Hepatocyte (in vitro differentiated cells): ENCODE data around the gene SLC8A1. TPM values are rescaled to one million over a fixed set of nuclear protein-coding genes. Genes with fewer than 3 reads are reported as not detected.

Experiments
- DNase-seq: peaks from one replicate; pipeline ENCODE4 v3.0.0-alpha.2; 2016; ENCODE audit warnings: low spot score
- H2AFZ ChIP-seq: fragments of 200-600 bp; sonication (generic); 2 replicates; pipeline ENCODE4 v1.6.0; 2016; ENCODE audit warnings: antibody characterized with exemption, mild to moderate bottlenecking
- H3K27ac ChIP-seq: fragments of 200-600 bp; sonication (generic); 2 replicates; pipeline ENCODE4 v1.5.1; 2016; ENCODE audit warnings: mild to moderate bottlenecking
- H3K27me3 ChIP-seq: fragments of 200-600 bp; sonication (generic); 2 replicates; pipeline ENCODE4 v1.6.1; 2016
- H3K36me3 ChIP-seq: fragments of 200-600 bp; sonication (generic); replicated peaks from 2 replicates; pipeline ENCODE4 v1.5.1; 2016; ENCODE audit warnings: low read depth; ENCODE audit not compliant: insufficient read depth
- H3K4me1 ChIP-seq: fragments of 200-600 bp; sonication (generic); 2 replicates; pipeline ENCODE4 v1.5.1; 2016; ENCODE audit warnings: mild to moderate bottlenecking, moderate library complexity; ENCODE audit not compliant: insufficient read depth
- H3K4me2 ChIP-seq: fragments of 200-600 bp; sonication (generic); 2 replicates; pipeline ENCODE4 v1.6.0; 2016
- H3K4me3 ChIP-seq: fragments of 200-600 bp; sonication (generic); 2 replicates; pipeline ENCODE4 v1.5.1; 2016; ENCODE audit warnings: mild to moderate bottlenecking
- H3K79me2 ChIP-seq: fragments of 200-600 bp; sonication (generic); 2 replicates; pipeline ENCODE4 v1.6.0; 2017; ENCODE audit warnings: mild to moderate bottlenecking
- H3K9me2 ChIP-seq: fragments of 200-600 bp; sonication (generic); replicated peaks from 2 replicates; pipeline ENCODE4 v1.6.0; 2017; ENCODE audit warnings: mild to moderate bottlenecking; ENCODE audit not compliant: insufficient read depth
- H3K9me3 ChIP-seq: fragments of 200-600 bp; sonication (generic); 2 replicates; pipeline ENCODE4 v1.5.1; 2016; ENCODE audit warnings: low read depth, mild to moderate bottlenecking
- H4K20me1 ChIP-seq: fragments of 200-600 bp; sonication (generic); 2 replicates; pipeline ENCODE4 v1.6.0; 2016; ENCODE audit warnings: mild to moderate bottlenecking; ENCODE audit not compliant: insufficient read depth, poor library complexity, severe bottlenecking
- EZH2 ChIP-seq: fragments of 200-600 bp; sonication (generic); IDR thresholded peaks from 2 replicates; pipeline ENCODE4 v1.6.1; 2016; ENCODE audit warnings: antibody characterized with exemption, mild to moderate bottlenecking, borderline replicate concordance
- EZH2phosphoT487 ChIP-seq: fragments of 200-600 bp; sonication (generic); IDR thresholded peaks from one replicate; pipeline ENCODE4 v1.6.1; 2018; ENCODE audit warnings: antibody characterized with exemption, mild to moderate bottlenecking, low read depth, moderate library complexity; ENCODE audit not compliant: unreplicated experiment, severe bottlenecking
- whole genome bisulfite sequencing: methylation state at CpG from one replicate; pipeline ENCODE4 v1.1.6; 2016; ENCODE audit warnings: low lambda C conversion rate; ENCODE audit errors: missing lambda C conversion rate; 5-methylcytosine and 5-hydroxymethylcytosine counted together
- polyA plus RNA-seq: library from polyadenylated mRNA; unstranded; fragments of >200 nt; fragmentation: Nextera tagmentation; extraction: Ambion mirVana; gene quantifications from 2 replicates; pipeline ENCODE4 v1.2.1, GENCODE V29; 2016
- total RNA-seq: library from RNA; depleted of rRNA; stranded (reverse); fragments of >200 nt; gene quantifications from 2 replicates; pipeline ENCODE4 v1.2.3, GENCODE V29; 2014
- TF ChIP-seq, protein P1 (sequence below): fragments of 200-600 bp; sonication (generic); IDR thresholded peaks from 2 replicates; pipeline ENCODE4 v1.5.1; 2016; ENCODE audit warnings: antibody characterized with exemption, mild to moderate bottlenecking; ENCODE audit not compliant: poor library complexity

SLC8A1 gene
- total and polyA plus RNA-seq, 2 experiments from 2014 or later = 2.2 to 8.9 TPM

DNA sequence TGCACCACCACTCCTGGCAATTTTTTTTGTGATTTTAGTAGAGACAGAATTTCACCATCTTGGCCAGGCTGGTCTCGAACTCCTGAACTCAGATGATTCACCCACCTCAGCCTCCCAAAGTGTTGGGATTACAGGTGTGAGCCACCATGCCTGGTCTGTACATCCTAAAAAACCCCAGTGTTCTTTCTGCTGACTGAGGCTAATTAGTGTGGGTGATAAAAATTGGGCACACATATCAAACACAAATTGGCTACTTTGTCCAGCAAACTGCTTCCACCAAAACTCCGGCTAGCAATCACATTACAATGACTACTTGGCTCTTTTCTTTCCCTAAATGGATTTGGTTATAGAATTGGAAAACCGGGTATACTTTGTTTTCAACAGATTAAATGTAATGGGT, 153.9 kb downstream of the SLC8A1 start:
- H3K79me2 ChIP-seq = no peaks in the 10 kb centered on the region
- H3K4me1 ChIP-seq = no peaks in the 10 kb centered on the region
- H3K4me3 ChIP-seq = no peak overlapping the region
- 89% methylated on average over 3 of the region's 3 CpGs for WGBS
- no peaks in the 10 kb centered on the region for H3K36me3 ChIP-seq
- no peaks in the 10 kb centered on the region for H3K27me3 ChIP-seq
- no peaks in the 10 kb centered on the region for H4K20me1 ChIP-seq
- H3K9me2 ChIP-seq = no peaks in the 10 kb centered on the region
- no peaks in the 10 kb centered on the region for H3K9me3 ChIP-seq
- no peak overlapping the region for H3K4me2 ChIP-seq
- DNase-seq = no peak
- TF ChIP-seq EZH2 = no peak
- no peak for TF ChIP-seq EZH2phosphoT487
- TF ChIP-seq, protein P1, sequence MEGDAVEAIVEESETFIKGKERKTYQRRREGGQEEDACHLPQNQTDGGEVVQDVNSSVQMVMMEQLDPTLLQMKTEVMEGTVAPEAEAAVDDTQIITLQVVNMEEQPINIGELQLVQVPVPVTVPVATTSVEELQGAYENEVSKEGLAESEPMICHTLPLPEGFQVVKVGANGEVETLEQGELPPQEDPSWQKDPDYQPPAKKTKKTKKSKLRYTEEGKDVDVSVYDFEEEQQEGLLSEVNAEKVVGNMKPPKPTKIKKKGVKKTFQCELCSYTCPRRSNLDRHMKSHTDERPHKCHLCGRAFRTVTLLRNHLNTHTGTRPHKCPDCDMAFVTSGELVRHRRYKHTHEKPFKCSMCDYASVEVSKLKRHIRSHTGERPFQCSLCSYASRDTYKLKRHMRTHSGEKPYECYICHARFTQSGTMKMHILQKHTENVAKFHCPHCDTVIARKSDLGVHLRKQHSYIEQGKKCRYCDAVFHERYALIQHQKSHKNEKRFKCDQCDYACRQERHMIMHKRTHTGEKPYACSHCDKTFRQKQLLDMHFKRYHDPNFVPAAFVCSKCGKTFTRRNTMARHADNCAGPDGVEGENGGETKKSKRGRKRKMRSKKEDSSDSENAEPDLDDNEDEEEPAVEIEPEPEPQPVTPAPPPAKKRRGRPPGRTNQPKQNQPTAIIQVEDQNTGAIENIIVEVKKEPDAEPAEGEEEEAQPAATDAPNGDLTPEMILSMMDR = no peak
- H2AFZ ChIP-seq = no peak overlapping the region
- no peak overlapping the region for H3K27ac ChIP-seq

DNA sequence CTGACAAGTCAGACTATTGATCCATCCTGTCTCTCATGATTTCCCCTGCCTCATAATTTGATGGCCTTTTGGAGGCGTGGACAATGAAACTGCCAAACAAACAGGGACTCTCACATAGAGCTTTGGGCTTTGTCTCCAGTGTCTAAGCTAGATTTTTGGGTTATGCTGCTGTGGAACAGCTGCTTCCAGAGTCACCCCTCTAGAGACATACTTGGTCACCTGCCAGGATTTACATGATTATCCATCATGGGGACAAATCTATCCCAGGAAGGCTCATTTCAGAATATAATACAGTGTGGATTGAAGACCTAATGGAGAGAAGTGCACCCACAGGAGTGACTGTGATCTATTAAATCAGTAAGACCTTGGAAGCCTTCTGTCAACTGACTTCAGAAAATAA, 159.6 kb downstream of the SLC8A1 start:
- no peak overlapping the region for H2AFZ ChIP-seq
- no peaks in the 10 kb centered on the region for H3K9me3 ChIP-seq
- no peaks in the 10 kb centered on the region for H3K4me1 ChIP-seq
- H3K4me2 ChIP-seq = no peak overlapping the region
- no peaks in the 10 kb centered on the region for H3K36me3 ChIP-seq
- no peaks in the 10 kb centered on the region for H3K9me2 ChIP-seq
- TF ChIP-seq, protein P1 = no peak
- no peak for TF ChIP-seq EZH2phosphoT487
- no peak for TF ChIP-seq EZH2
- no peaks in the 10 kb centered on the region for H3K27me3 ChIP-seq
- no peaks in the 10 kb centered on the region for H3K79me2 ChIP-seq
- 90% methylated on average over 1 of the region's 1 CpG for WGBS
- H4K20me1 ChIP-seq = no peaks in the 10 kb centered on the region
- no peak for DNase-seq
- no peak overlapping the region for H3K27ac ChIP-seq
- no peak overlapping the region for H3K4me3 ChIP-seq

- no peak overlapping the region for H3K27ac ChIP-seq
- no peak overlapping the region for H3K4me2 ChIP-seq
- H3K79me2 ChIP-seq = no peaks in the 10 kb centered on the region
- H3K9me3 ChIP-seq = no peaks in the 10 kb centered on the region
- no peak overlapping the region for H2AFZ ChIP-seq
- no peaks in the 10 kb centered on the region for H3K36me3 ChIP-seq
- H3K27me3 ChIP-seq = no peaks in the 10 kb centered on the region
- 95% methylated on average over 7 of the region's 7 CpGs for WGBS
- H4K20me1 ChIP-seq = no peaks in the 10 kb centered on the region
- TF ChIP-seq, protein P1 = no peak
- TF ChIP-seq EZH2phosphoT487 = no peak
- TF ChIP-seq EZH2 = no peak
- H3K9me2 ChIP-seq = no peaks in the 10 kb centered on the region
- no peak for DNase-seq
- no peak overlapping the region for H3K4me3 ChIP-seq
- H3K4me1 ChIP-seq = no peaks in the 10 kb centered on the region
Observed at GRCh38 chr2:40289771-40290404, 162.0 kb downstream of the SLC8A1 start.
